Ovary (tissue), 9 donors: ENCODE measurements around the gene APBA2. TPM values are rescaled to one million over a fixed set of nuclear protein-coding genes. Genes with fewer than 3 reads are reported as not detected.

ENCODE experiments used
- DNase-seq, 5 donors: peaks; one replicate each; pipeline ENCODE4 v3.0.0-alpha.2; 2019 to 2020
- H3K27ac ChIP-seq, 2 donors: fragments of 200-600 bp; one replicate each; pipeline versions ENCODE4 v1.5.1 to v1.8.0; 2019 to 2022
- H3K27me3 ChIP-seq: fragments of 200-600 bp; one replicate; pipeline ENCODE4 v1.8.0; 2022
- H3K36me3 ChIP-seq: fragments of 200-600 bp; sonication (generic); one replicate; pipeline ENCODE4 v1.5.1; 2019
- H3K4me1 ChIP-seq: one replicate; pipeline ENCODE4 v1.8.1; 2013; ENCODE audit warnings: mild to moderate bottlenecking, moderate library complexity; ENCODE audit not compliant: insufficient read depth
- H3K4me3 ChIP-seq: fragments of 200-600 bp; sonication (generic); one replicate; pipeline ENCODE4 v1.5.1; 2017
- H3K9me3 ChIP-seq, 2 donors: fragments of 200-600 bp in 1 of 2; sonication (generic) in 1 of 2; one replicate each; pipeline versions ENCODE4 v1.5.1 to v1.8.1; 2013 to 2019; ENCODE audit warnings: mild to moderate bottlenecking in 1 of 2, moderate library complexity in 1 of 2
- EP300 ChIP-seq: sonication (generic); formaldehyde crosslinking; IDR thresholded peaks from one replicate; pipeline ENCODE4 v1.6.1; 2017; ENCODE audit warnings: antibody characterized with exemption
- POLR2A ChIP-seq: fragments of 450-650 bp; IDR thresholded peaks from one replicate; pipeline ENCODE4 v1.6.1; 2017; ENCODE audit warnings: antibody characterized with exemption, mild to moderate bottlenecking, moderate library complexity
- WGBS, 3 donors: extraction: QIAGEN DNeasy Blood & Tissue Kit in 1 of 3; methylation state at CpG; one replicate each; pipeline versions ENCODE4 v1.1.5 to v1.1.7; 2013 to 2017; 5-methylcytosine and 5-hydroxymethylcytosine counted together
- intact Hi-C, 4 donors: fragments of 100-400 bp; cut with DNase I; formaldehyde crosslinking; loops; one replicate each; pipeline versions ENCODE4 v1.11.0 to v1.15.1; 2022 to 2023
- polyA plus RNA-seq, 2 donors: library from polyadenylated mRNA; stranded (reverse); fragments of 200-250 nt in 1 of 2; fragments of 350-450 nt in 1 of 2; fragmentation: Illumina TruSeq in 1 of 2; extraction: RNeasy Lipid Tissue Mini Kit (QIAGEN cat#74804) in 1 of 2; gene quantifications; one replicate each; pipeline ENCODE4 v1.2.3, GENCODE V29; 2013 to 2014
- total RNA-seq, 7 donors: library from RNA; depleted of rRNA in 2 of 7; stranded (reverse); fragments of >200 nt in 2 of 7; fragmentation: NEBNext Ultra II Directional in 3 of 7; extraction: Animal tissue kit (Norgen Biotek cat#: 25700) in 3 of 7; gene quantifications; one replicate each; pipeline versions ENCODE4 v1.1.0 to v1.2.4, GENCODE V29; 2016 to 2023
- TF ChIP-seq, protein P1 (sequence below), 3 donors: fragments of 450-650 bp in 2 of 3; fragments of 200-600 bp in 1 of 3; IDR thresholded peaks; one replicate each; pipeline versions ENCODE4 v1.5.1 to v1.8.0; 2016 to 2022; ENCODE audit warnings: antibody characterized with exemption in 3 of 3, mild to moderate bottlenecking in 1 of 3
- donor health status: DM: no; HTN: no; CAD: no; lungs with moderate emphysema.
- donor health status: DM: no; HTN: no; CAD: no.
- donor health status: Bipolar disorder and iron deficiency.
- donor health status: DM: yes; HTN: yes; CAD: no.
- donor health status: DM: no; HTN: no; CAD: no.
- donor health status: DM: yes; HTN: yes; CAD: no.

Gene APBA2
- total and polyA plus RNA-seq, 9 donors: 0.53 to 3.1 (median 1.4) TPM

GRCh38 chr15:28904541-28905315 lies 19.0 kb downstream of the APBA2 start:
- Histone ChIP-seq H3K27ac (no peak overlapping the region), H3K4me1 (no peaks in the 10 kb centered on the region), H3K4me3 (no peak overlapping the region), H3K36me3 (no peaks in the 10 kb centered on the region), H3K9me3 (no peaks in the 10 kb centered on the region), H3K27me3 (no peaks in the 10 kb centered on the region)
- intact Hi-C loops: no loop called here
- DNase-seq: no peak
- TF ChIP-seq EP300 (no peak), POLR2A (no peak)
- TF ChIP-seq, protein P1, sequence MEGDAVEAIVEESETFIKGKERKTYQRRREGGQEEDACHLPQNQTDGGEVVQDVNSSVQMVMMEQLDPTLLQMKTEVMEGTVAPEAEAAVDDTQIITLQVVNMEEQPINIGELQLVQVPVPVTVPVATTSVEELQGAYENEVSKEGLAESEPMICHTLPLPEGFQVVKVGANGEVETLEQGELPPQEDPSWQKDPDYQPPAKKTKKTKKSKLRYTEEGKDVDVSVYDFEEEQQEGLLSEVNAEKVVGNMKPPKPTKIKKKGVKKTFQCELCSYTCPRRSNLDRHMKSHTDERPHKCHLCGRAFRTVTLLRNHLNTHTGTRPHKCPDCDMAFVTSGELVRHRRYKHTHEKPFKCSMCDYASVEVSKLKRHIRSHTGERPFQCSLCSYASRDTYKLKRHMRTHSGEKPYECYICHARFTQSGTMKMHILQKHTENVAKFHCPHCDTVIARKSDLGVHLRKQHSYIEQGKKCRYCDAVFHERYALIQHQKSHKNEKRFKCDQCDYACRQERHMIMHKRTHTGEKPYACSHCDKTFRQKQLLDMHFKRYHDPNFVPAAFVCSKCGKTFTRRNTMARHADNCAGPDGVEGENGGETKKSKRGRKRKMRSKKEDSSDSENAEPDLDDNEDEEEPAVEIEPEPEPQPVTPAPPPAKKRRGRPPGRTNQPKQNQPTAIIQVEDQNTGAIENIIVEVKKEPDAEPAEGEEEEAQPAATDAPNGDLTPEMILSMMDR (IDR thresholded peaks at IDR 0.05): no peak
- WGBS, 3 donors: 44 to 50% (median 50%) methylated on average over 11 of the region's 11 CpGs

- TF ChIP-seq, protein P1 (IDR thresholded peaks at IDR 0.05): no peak
- TF ChIP-seq POLR2A: no peak
- TF ChIP-seq EP300: no peak
- intact Hi-C loops: no loop called here
- H3K4me1 ChIP-seq: no peaks in the 10 kb centered on the region
- WGBS, 3 donors: 88 to 89% (median 88%) methylated on average over 11 of the region's 11 CpGs
- H3K36me3 ChIP-seq: no peaks in the 10 kb centered on the region
- no peak overlapping the region for H3K27ac ChIP-seq
- no peaks in the 10 kb centered on the region for H3K27me3 ChIP-seq
- DNase-seq: no peak
- no peaks in the 10 kb centered on the region for H3K9me3 ChIP-seq
- no peak overlapping the region for H3K4me3 ChIP-seq
Observed at GRCh38 chr15:28907338-28907960, 21.7 kb downstream of the APBA2 start.

- Histone ChIP-seq H3K36me3 (no peaks in the 10 kb centered on the region), H3K27me3 (no peaks in the 10 kb centered on the region), H3K27ac (no peak overlapping the region), H3K4me3 (no peak overlapping the region), H3K9me3 (no peaks in the 10 kb centered on the region), H3K4me1 (no peaks in the 10 kb centered on the region)
- DNase-seq: no peak
- intact Hi-C loops: loop anchor here in 1 of 4 donors (2.0 kb wide), 1 partner anchor 15 kb away; no protein-coding TSS in a partner anchor
- TF ChIP-seq EP300: no peak
- TF ChIP-seq, protein P1 (IDR thresholded peaks at IDR 0.05): no peak
- WGBS, 3 donors: 77 to 89% (median 80%) methylated on average over 7 of the region's 7 CpGs
Observed at GRCh38 chr15:28909958-28910500, 24.3 kb downstream of the APBA2 start.

- H3K4me1 ChIP-seq: no peaks in the 10 kb centered on the region
- intact Hi-C loops: loop anchor here in 1 of 4 donors (2.0 kb wide), 1 partner anchor 17 kb away; no protein-coding TSS in a partner anchor
- H3K27ac ChIP-seq: no peak overlapping the region
- H3K9me3 ChIP-seq: no peaks in the 10 kb centered on the region
- no peak overlapping the region for H3K4me3 ChIP-seq
- no peaks in the 10 kb centered on the region for H3K36me3 ChIP-seq
- DNase-seq: no peak
- WGBS, 3 donors: 62 to 68% (median 63%) methylated on average over 8 of the region's 8 CpGs
- no peaks in the 10 kb centered on the region for H3K27me3 ChIP-seq
- TF ChIP-seq, protein P1 (IDR thresholded peaks at IDR 0.05): no peak
- TF ChIP-seq POLR2A (no peak), EP300 (no peak)
Observed at GRCh38 chr15:28911310-28911931, 25.6 kb downstream of the APBA2 start.
